Sciatic nerve (tissue), 2 donors: ENCODE results near the gene BCKDK. TPM values are rescaled to one million over a fixed set of nuclear protein-coding genes. Genes with fewer than 3 reads are reported as not detected.

Experiments
- ATAC-seq: fragments of 200-7000 bp; cut with Tn5 transposase; one replicate; pipeline ENCODE4 v1.9.1; 2020; ENCODE audit warnings: mild to moderate bottlenecking, moderate library complexity
- DNase-seq: peaks from one replicate; pipeline ENCODE4 v3.0.0-alpha.2; 2020; ENCODE audit warnings: low spot score
- intact Hi-C: fragments of 100-400 bp; cut with DNase I; formaldehyde crosslinking; loops from one replicate; pipeline ENCODE4 v1.14.2; 2022
- total RNA-seq: library from RNA; stranded (reverse); fragmentation: NEBNext Ultra II Directional; extraction: Animal tissue kit (Norgen Biotek cat#: 25700); gene quantifications from one replicate; pipeline ENCODE4 v1.2.1, GENCODE V29; 2021
- donor health status: DM: no; HTN: no; CAD: no.
- donor health status: DM: no; HTN: no; CAD: no.

Gene BCKDK
- total RNA-seq, 1 donor from 2014 or later: 35.0 TPM

DNA sequence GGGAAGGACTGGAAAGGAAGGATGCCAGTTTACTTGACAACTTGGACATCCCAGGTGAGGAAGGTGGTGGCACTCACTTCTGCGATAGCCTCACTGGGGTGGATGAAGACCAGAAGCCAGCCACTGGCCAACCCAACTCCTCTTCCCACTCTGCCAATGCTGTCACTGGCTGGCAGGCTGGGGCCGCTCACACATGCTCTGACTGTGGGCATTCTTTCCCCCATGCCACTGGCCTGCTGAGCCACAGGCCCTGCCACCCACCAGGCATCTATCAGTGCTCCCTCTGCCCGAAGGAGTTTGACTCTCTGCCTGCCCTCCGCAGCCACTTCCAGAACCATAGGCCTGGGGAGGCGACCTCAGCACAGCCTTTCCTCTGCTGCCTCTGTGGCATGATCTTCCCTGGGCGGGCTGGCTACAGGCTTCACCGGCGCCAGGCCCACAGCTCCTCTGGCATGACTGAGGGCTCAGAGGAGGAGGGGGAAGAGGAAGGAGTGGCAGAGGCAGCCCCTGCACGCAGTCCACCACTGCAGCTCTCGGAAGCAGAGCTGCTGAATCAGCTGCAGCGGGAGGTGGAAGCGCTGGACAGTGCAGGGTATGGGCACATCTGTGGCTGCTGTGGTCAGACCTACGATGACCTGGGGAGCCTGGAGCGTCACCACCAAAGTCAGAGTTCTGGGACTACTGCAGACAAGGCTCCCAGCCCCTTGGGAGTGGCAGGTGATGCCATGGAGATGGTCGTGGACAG is 29.4 kb upstream of the BCKDK start:
- DNase-seq (no peak), ATAC-seq (no peak)
- intact Hi-C loops: no loop called here

DNA sequence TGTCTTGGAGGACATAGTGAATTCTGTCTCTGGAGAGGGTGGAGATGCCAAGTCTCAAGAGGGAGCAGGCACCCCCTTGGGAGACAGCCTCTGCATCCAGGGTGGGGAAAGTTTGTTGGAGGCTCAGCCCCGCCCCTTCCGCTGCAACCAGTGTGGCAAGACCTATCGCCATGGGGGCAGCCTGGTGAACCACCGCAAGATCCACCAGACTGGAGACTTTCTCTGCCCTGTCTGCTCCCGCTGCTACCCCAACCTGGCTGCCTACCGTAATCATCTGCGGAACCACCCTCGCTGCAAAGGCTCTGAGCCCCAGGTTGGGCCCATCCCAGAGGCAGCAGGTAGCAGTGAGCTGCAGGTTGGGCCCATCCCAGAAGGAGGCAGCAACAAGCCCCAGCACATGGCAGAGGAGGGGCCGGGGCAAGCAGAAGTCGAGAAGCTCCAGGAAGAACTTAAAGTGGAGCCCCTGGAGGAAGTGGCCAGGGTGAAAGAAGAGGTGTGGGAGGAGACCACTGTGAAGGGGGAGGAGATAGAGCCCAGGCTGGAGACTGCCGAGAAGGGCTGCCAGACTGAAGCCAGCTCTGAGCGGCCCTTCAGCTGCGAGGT is 28.7 kb upstream of the BCKDK start:
- ATAC-seq: no peak
- DNase-seq: no peak
- intact Hi-C loops: no loop called here

DNA sequence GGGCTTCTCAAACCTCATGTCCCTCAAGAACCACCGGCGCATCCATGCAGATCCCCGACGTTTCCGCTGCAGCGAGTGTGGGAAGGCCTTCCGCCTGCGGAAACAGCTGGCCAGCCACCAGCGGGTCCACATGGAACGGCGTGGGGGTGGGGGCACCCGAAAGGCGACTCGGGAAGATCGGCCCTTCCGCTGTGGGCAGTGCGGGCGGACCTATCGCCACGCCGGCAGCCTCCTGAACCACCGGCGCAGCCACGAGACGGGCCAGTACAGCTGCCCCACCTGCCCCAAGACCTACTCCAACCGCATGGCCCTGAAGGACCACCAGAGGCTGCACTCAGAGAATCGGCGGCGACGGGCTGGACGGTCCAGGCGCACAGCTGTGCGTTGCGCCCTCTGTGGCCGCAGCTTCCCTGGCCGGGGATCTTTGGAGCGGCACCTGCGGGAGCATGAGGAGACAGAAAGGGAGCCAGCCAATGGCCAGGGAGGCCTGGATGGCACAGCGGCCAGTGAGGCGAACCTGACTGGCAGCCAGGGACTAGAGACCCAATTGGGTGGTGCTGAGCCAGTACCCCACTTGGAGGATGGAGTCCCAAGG is 28.1 kb upstream of the BCKDK start:
- ATAC-seq: no peak
- intact Hi-C loops: no loop called here
- DNase-seq: no peak

DNA sequence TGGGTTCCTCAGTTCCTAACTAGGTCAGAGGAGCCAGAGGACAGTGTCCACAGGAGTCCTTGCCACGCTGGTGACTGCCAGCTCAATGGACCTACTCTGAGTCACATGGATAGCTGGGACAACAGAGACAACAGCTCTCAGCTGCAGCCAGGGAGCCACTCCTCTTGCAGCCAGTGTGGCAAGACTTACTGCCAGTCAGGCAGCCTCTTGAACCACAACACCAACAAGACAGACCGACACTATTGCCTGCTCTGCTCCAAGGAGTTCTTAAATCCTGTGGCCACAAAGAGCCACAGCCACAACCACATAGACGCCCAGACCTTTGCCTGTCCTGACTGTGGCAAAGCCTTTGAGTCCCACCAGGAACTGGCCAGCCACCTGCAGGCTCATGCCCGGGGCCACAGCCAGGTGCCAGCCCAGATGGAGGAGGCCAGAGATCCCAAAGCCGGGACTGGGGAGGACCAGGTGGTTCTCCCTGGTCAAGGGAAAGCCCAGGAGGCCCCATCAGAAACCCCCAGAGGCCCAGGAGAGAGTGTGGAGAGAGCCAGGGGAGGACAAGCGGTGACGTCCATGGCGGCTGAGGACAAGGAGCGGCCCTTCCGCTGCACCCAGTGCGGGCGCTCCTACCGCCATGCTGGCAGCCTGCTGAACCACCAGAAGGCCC is 27.3 kb upstream of the BCKDK start:
- ATAC-seq: no peak
- intact Hi-C loops: no loop called here
- DNase-seq: no peak

DNA sequence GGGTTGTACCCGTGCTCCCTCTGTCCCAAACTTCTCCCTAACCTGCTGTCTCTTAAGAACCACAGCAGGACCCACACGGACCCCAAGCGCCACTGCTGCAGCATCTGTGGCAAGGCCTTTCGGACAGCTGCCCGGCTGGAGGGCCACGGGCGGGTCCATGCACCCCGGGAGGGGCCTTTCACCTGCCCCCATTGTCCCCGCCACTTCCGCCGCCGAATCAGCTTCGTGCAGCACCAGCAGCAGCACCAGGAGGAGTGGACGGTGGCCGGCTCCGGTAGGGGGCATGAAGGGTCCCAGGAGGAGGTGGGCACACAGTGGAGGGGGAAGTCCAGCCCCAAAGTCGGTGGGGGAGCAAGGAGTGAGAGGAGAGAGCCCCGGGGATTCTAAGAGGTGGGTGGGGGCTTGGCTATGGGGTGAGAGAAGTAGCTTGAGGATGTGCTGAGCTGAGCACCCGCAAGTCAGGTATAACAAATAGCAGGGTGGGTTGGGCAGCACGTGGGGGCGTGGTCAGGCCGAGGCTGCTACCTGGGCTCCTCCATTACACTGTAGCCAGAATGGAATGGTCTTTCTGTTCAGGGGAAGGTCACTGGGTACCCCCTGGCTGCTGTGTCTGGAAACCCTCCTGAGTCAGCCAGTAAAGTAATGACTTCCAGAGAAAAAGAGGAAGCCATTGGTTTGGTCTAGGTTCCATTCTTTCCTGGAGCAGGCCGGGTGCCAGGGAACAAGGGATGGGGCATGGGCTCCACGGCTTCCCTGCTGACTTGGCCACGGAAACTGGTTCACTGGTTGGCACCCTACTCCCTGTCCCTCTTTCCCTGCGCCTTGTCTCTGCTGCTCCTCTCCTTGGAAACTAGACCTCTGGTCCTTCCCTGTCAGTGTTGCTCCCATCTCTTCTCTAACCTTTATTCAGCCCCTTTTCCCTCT is 26.5 kb upstream of the BCKDK start:
- no peak for DNase-seq
- intact Hi-C loops: no loop called here
- ATAC-seq: no peak

DNA sequence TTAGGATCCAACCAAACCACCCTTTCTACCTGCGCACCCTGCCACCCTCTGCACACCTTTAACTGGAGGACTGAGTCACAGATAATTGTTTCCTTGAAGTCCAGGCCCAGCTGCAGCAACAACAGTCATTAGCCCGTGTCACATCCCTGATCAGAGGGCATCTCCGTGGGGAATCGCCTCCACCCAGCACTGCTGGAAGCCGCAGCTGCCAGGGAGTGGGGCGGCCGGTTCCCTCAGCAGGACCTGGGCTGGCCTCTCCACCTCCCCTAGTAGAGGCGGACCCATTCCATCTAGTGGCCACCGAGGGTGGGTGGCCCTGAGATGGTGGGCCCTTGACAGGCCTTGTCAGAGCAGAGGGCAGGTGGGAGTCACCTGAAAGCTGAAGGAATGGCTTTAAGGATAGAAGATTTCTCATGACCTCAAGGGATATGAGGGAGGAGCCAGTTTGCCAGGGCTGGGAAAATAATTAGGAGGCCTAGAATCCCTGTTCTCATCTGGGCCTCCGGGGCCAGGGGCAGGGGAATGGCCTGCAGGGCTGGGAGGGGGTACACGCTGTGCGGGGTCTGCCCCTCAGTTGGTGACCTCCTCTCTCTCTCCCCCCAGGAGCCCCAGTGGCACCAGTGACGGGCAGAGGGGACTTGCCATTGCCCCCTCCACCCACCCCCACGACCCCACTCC is 25.7 kb upstream of the BCKDK start:
- DNase-seq (no peak), ATAC-seq (no peak)
- intact Hi-C loops: no loop called here

DNA sequence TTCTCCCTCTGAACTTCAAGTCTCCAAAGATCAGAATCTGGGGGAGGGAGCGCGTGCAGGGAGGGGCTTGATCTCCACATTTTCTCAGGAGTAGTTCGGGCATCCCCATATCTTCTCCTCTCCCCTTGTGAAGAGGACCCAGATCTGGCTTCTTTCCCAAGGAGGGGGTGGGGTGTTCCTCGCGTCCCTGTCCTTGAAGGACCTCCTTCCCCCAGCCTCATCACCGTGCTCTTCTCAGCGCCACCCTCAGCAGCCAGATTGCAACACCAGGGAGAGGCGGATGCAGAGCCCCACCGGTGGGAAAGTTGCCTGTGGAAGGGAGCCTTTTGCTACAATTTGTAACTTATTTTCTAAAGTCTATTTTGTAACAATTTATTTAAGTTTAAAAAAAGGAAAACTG is 25.1 kb upstream of the BCKDK start:
- ATAC-seq (no peak), DNase-seq (no peak)
- intact Hi-C loops: no loop called here

DNA sequence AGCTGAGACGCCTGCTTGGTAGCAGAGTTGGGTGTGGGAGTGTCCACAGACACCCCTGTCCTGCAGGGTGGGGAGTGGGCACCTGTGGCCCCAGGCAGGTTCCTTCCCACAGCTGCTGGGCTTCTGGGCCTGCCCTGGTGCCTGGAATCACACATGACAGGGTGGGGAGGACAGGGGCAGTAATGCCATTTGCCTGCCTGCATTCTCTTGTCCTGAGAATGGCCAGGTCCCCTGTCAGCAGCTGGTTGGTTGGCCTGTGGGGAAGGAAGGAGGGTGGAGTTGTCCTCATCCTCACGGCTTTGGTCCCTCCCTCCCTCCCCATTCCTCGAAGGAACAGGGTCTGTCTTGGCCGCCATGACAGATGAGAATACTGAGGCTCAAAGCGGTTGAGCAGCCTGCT is 24.6 kb upstream of the BCKDK start:
- intact Hi-C loops: no loop called here
- no peak for DNase-seq
- no peak for ATAC-seq

DNA sequence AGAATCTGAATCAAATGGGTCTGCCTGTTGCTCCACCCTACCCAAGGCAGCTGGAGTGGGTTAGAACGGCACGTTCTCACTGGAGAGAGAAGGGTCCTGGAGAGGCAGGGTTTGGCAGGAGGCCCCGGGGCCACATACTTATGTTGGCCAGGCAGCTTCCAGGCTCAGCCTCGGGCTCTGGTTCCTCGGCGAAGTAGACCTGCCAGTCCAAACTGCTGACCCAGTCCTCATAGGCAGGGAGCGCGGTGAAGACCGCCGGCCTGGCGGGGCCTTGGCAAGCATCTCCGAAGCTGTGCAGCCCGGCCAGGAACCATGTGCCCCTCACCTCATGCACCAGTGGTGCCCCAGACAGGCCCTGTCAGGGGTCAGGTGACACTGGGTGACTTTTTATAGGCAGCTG is 24.2 kb upstream of the BCKDK start:
- ATAC-seq: no peak
- intact Hi-C loops: no loop called here
- no peak for DNase-seq

DNA sequence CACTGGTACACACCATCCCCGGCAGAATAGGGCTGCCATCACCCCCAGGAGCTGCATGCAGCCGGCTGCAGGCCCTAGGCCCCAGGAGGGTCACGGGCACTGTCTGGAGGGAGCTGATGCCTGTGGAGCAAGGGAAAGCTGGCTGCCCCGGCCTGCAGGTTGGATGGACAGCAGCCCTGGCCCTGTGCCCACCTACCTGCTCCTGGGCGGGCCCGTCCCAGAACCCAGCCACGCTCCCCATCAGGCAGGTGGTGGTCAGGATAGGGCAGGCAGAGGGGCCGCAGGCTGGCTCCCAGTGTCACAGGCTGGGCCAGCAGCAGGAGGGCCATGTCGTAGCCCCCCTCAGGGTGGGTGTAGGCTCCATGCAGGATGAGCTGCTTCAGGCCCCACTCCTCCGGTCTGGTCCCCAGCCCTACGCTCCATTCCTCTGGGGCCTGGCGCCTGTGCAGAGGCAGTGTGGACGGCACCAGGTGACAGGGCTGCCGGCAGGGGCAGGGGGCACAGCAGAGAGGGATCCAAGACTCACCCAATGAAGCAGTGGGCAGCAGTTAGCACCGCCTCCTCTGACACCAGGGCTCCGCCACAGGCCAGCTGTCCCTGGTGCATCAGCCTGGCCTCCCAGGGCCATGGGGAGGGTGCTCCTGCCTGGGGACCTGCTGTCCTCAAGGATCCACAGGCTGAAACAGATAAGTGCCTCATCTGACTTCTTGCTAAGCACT is 23.4 kb upstream of the BCKDK start:
- intact Hi-C loops: no loop called here
- no peak for ATAC-seq
- DNase-seq: no peak

DNA sequence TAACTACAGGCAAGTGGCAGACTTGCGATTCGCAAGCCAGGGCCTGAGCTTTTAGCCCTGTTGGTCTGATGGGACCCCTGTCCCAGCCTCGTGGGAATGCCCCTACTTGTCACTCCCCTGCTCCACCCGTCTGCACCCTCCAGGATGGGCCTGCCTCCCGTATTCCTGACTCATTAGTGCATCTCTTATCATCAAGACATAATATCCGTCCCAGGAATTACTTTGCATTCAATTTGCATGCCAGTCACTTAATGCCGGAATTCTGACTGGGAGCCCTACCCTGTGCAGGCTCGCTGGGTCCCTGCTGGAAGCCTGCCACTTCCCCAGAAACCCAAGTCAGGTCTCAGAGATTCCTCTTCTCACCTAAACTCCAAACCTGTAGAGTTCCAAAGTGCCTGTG is 22.8 kb upstream of the BCKDK start:
- intact Hi-C loops: no loop called here
- DNase-seq (no peak), ATAC-seq (no peak)

DNA sequence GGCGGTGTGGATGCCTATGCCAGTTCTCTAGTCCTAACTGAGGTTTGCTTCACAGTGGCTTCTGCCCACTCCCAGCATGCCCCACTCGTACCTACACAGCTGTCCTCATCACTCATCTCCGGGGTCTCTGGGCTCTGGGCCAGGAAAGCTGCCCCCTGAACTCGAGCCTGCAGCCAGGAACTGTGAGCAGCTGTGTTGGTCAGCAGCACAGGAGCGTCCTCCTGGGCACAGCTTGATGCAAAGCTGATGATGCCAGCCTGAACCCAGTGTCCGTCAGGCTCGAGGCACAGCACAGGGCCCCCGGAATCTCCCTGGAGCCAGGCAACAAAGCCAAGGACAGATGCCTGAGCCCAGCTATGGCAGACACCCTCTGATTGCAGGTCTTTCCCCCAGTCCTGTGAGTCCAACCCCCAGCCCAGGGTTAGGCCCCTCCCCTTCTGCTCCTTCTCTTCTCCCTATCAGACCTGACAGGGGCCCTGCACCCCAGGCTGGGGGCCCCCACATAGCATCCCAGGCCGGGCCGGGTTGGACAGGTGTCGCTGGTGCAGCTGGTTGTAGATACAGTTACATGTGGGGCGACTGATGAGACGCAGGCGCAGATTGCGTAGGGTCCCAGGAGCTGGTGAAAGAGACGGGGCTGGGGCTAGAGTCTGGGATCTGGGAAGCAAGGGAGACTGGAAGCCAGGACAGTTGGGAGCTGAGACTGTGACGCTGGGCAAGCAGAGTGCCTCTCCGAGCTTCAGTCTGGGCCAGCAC is 22.1 kb upstream of the BCKDK start:
- intact Hi-C loops: no loop called here
- no peak for DNase-seq

DNA sequence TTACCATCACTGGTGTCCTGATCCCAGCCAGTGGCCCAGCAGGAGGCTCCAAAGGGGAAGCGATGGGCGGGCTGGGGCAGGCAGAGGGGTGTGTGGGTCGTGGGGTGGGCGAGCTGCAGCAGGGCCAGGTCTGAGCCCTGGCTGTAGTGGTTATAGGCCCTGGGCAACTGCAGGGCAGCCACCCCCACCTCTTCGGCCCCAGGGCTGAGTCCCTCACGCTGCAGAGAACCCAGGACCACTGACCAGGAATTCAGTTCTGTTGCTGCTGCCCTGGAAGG is 21.6 kb upstream of the BCKDK start:
- no peak for DNase-seq
- intact Hi-C loops: no loop called here
- ATAC-seq: no peak

More for the DNA sequence above, 22.1 kb upstream of the BCKDK start:
- ATAC-seq: no peak

DNA sequence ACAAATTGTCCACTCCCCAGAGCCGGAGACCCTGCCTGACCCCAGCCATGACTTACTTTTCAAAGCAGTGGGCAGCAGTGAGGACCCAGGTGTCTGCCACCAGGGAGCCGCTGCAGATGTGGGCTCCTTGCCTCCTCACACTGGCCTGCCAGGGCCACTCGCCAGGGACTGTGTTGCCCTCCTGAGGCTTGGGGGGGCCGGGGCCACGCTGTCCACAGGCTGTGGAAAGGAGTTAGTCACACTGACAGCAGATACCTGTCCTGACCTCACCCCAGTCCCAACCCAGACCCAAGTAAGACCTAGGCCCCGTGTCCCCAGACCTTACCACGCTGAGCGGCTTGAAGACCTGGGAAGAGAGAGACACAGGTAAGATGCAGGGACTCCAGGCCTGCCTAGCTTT is 20.7 kb upstream of the BCKDK start:
- ATAC-seq (no peak), DNase-seq (no peak)
- intact Hi-C loops: no loop called here

DNA sequence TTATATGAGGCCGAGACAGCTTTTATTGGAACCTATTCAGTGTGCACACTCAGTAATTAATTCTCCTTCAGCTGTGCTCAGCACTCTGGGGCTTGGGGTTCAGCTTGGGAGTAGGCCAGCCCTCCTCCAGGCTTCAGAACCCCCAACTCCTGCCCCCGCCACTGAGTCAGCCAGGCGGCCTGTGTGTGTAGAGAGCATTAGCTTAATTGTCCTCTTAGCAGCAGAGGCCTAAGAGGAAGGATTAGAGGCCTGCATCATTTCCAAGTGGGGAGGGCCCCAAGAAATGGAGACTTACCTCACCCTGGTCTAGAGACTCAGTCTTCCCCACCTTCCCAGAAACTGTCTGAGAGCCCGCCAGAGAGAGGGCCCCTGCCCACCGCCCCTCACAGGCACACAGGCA is 20.2 kb upstream of the BCKDK start:
- ATAC-seq (no peak), DNase-seq (no peak)
- intact Hi-C loops: no loop called here

DNA sequence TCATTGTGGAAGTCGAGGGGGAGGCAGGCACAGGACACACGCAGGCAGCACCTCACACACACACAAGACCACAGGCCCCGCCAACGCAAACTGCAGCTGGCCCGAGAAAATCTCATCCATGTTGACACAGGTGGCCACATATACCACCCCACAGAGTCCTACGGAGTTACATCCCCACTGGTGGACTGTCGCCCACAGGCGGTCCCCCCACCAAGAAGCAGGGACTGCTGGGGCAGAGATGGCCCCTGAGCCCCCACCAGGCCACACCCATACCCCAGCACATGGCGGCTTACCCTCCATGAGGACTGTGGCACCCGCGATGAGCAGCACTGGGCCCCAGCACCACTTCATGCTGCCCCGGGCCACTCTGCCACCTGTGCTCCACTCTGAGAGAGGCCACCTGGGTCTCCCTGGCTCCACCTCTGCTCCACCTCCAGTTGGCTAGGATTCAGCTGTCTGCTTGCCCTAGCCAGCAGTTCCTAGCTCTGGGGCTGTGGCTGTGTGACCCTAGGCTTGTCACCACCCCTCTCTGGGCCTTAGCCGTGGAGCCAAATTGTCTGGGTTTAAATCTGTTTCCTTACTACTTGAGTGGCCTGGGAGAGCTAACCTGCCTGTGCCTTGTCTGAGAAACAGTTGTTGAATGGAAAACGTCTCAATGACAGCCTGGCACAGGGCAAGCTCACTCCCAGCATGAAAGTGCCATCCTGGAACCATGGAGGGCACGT is 19.6 kb upstream of the BCKDK start, which contains the start of gene PRSS53:
Gene PRSS53, minus strand, starts transcription at position 485 of the 725 bp plus-strand sequence. Its CDS starts 134 bp downstream, at position 351.
- no peak for ATAC-seq

DNA sequence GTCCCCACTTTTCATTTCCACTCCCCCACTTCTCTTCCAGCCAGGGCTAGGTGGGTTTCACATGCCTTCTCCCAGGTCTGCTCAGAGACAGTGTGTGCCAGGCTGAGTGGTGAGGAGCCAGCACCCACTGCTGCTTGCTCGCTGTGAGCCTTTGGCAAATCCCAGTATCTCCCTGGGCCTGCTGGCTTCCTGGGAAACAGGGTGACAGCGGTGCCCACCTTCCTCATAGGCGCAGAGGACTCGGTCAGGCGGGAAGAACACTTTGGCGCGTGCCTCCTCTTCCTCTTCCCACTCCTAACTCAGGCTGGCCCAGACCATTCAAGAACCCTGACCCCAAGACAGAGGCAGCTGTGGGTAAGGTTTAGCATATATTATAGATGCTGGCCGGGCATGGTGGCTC is 19.0 kb upstream of the BCKDK start:
- intact Hi-C loops: no loop called here
- DNase-seq (no peak), ATAC-seq (no peak)

More for the DNA sequence above, 19.6 kb upstream of the BCKDK start, which contains the start of gene PRSS53:
- no peak for DNase-seq
- intact Hi-C loops: no loop called here
